ENCODE measurements around the gene PHF2. TPM values are rescaled to one million over a fixed set of nuclear protein-coding genes. Genes with fewer than 3 reads are reported as not detected.

Gene PHF2
- total and polyA plus RNA-seq, 2 of the 4 experiments (the other 2 are of a cell fraction), result 5.9 to 9.5 TPM

DNA sequence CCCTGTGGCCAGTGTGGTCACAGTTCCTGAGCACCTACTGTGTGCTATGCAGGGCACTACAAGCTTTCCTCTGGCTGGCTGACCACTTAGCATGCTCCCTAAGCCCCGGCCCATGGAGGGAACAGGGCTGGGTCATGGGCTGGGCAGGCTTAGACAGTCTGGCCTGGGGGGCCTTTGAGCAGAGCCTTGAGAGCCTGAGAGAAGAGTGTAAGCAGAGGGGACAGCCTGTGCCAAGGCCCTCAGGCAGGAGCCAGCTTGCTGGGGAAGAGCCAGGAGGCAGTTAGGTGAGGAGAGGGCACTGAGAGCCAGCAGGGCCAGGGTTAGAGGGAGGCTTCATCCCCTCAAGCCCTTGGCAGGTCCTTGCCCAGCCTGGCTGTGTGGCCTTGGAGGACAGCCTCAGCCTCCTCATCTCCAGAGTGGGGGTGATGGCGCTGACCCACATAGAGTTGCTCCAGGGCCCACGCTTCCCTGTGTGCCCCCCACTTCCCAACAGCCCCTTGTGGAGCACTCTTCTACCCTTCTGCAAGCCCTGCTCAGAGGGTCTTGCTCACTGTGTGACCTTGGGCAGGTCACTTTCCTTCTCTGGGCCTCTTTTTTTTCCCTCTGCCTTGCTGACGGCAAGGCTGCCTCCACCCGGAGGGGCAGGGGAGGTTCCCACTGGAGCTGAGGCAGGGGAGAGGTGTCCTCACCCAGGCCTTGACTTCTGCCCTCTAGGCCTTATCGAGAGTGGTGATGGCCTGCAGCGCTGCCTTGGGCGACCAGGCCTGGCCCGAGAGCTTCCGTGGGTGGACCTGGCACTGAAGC, 107.1 kb downstream of the PHF2 start:
- no peak overlapping the region for H3K9ac ChIP-seq (ENCODE audit: low read depth, low read length)
- peaks cover 4% of the 10 kb centered on the region; the same call in 1 of the 2 replicates for H3K36me3 ChIP-seq (ENCODE audit: control insufficient read depth, insufficient read depth, low read length)
- in situ Hi-C loops (cut with MboI; ENCODE audit: low sequenced_read_pairs), result loop anchor here (25.0 kb wide), 1 partner anchor 504 kb away; no protein-coding TSS in a partner anchor
- H3K4me1 ChIP-seq (ENCODE audit: control insufficient read depth, insufficient read depth, low read length), result no peaks in the 10 kb centered on the region
- H3K79me1 ChIP-seq (ENCODE audit: low read depth in 1 of 2, low read length in 2 of 2), result no peaks in the 10 kb centered on the region
- no peak overlapping the region for H2AK9ac ChIP-seq (replicated peaks; ENCODE audit: low read depth, low read length, poor library complexity)
- TF ChIP-seq CHD1 (IDR thresholded peaks at IDR 0.05; ENCODE audit: low read depth, low read length) (no peak), ELK1 (IDR thresholded peaks at IDR 0.05; ENCODE audit: borderline replicate concordance, low read depth, low read length) (no peak)
- TF ChIP-seq, protein P1, sequence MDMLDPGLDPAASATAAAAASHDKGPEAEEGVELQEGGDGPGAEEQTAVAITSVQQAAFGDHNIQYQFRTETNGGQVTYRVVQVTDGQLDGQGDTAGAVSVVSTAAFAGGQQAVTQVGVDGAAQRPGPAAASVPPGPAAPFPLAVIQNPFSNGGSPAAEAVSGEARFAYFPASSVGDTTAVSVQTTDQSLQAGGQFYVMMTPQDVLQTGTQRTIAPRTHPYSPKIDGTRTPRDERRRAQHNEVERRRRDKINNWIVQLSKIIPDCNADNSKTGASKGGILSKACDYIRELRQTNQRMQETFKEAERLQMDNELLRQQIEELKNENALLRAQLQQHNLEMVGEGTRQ (IDR thresholded peaks at IDR 0.05; ENCODE audit: low read depth, low read length), result no peak
- no peak overlapping the region for H3K14ac ChIP-seq (replicated peaks; ENCODE audit: low read depth, low read length)
- no peaks in the 10 kb centered on the region for H4K20me1 ChIP-seq (ENCODE audit: insufficient read depth, low read length)
- peak overlapping the region; percentile 48 for H2AFZ ChIP-seq (replicated peaks; ENCODE audit: low read length, poor library complexity)
- no peak for ATAC-seq (ENCODE audit: low read depth)
- H2BK20ac ChIP-seq (ENCODE audit: low read depth, low read length), result no peak overlapping the region
- no peaks in the 10 kb centered on the region for H3K9me1 ChIP-seq (ENCODE audit: insufficient read depth, low read length)
- no peak overlapping the region for H3K27ac ChIP-seq (ENCODE audit: insufficient read depth, low read length)
- H4K8ac ChIP-seq (ENCODE audit: low read depth in 2 of 2, low read length in 2 of 2), result no peak overlapping the region
- H3K23ac ChIP-seq (ENCODE audit: low read depth, low read length), result no peak overlapping the region
- no peak overlapping the region for H3K56ac ChIP-seq (ENCODE audit: extremely low read depth, insufficient read depth, low read length)
- dilution Hi-C loops (cut with HindIII; ENCODE audit: low sequenced_read_pairs, unreplicated experiment), result no loop called here
- H3K9me3 ChIP-seq (ENCODE audit: control insufficient read depth, insufficient read depth, low read length), result no peaks in the 10 kb centered on the region
- no peaks in the 10 kb centered on the region; the same call in 1 of the 2 replicates for H3K27me3 ChIP-seq (ENCODE audit: control insufficient read depth, insufficient read depth, low read length)
- no peak overlapping the region for H3K4me3 ChIP-seq (ENCODE audit: insufficient read depth, low read depth, low read length)
- POLR2A ChIA-PET (ENCODE audit: unreplicated experiment), result no interaction called here
- intact Hi-C loops (cut with micrococcal nuclease), result no loop called here
- no TSS peak for BruUV-seq (replicated peaks)
- H3K4ac ChIP-seq (ENCODE audit: low read depth, low read length), result no peak overlapping the region
- no peak overlapping the region for H2BK5ac ChIP-seq (ENCODE audit: low read depth, low read length, poor library complexity, severe bottlenecking)
- H2BK15ac ChIP-seq (ENCODE audit: low read depth, low read length), result no peak overlapping the region
- H4K91ac ChIP-seq (ENCODE audit: insufficient read depth, low read depth, low read length), result no peak overlapping the region
- no peak overlapping the region for H4K5ac ChIP-seq (ENCODE audit: low read depth, low read length)
- no peak overlapping the region for H3K4me2 ChIP-seq (ENCODE audit: low read depth, low read length)
- 91% methylated on average over 5 of the region's 10 CpGs; no CpG with 5 or more reads in 1 of the 2 experiments for WGBS, 2 experiments (ENCODE audit: extremely low coverage in 2 of 2, insufficient read length in 1 of 2)
- CTCF ChIA-PET, result interaction anchor here (0.6 to 1.4 kb wide), 3 partner anchors 24 to 319 kb away, joined by 3 to 6 read pairs (median 4); no protein-coding TSS in a partner anchor
- no peak overlapping the region for H3K18ac ChIP-seq (ENCODE audit: low read depth, low read length)
- no peak for DNase-seq
- H2AK5ac ChIP-seq (ENCODE audit: low read depth, low read length), result no peak overlapping the region
- H2BK120ac ChIP-seq (ENCODE audit: low read depth, low read length), result no peak overlapping the region
